ENCODE data around the gene SMOC2.

The SMOC2 gene

DNA sequence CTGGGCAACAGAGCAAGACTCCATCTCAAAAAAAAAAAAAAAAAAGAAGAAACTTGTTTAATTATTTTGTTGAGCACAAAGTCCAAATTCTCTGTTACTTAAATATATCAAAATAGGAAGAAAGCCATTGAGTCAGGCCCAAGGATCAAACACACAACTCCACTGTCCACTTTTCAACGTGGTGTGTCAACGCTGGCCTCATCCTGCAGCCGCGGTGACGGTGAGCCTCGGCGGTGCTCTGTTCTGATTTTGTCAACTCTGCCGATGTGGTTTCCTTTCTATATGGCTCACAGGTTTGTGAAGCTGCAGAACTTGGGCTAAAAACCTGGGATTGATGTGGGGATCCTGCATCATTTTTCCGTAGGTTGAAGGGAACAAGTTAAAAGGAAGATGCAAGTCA, 3.2 kb upstream of the SMOC2 start:
- Histone ChIP-seq H2AK5ac (ENCODE audit: low read length) (no peak overlapping the region), H3K36me3 (ENCODE audit: control insufficient read depth, insufficient read depth, low read length) (no peaks in the 10 kb centered on the region), H3K9ac (ENCODE audit: low read length) (no peak overlapping the region), H2BK15ac (replicated peaks; ENCODE audit: low read depth) (no peak overlapping the region), H3K27ac (ENCODE audit: low read depth, low read length) (no peak overlapping the region), H3K56ac (ENCODE audit: low read length) (no peak overlapping the region), H4K5ac (ENCODE audit: low read length) (no peak overlapping the region), H4K8ac (ENCODE audit: low read depth, low read length) (no peak overlapping the region), H3K23ac (ENCODE audit: low read length) (no peak overlapping the region), H3K79me2 (ENCODE audit: control insufficient read depth, insufficient read depth, low read length) (no peaks in the 10 kb centered on the region), H2BK120ac (ENCODE audit: low read depth, low read length) (no peak overlapping the region), H3K4me1 (ENCODE audit: control insufficient read depth, low read depth, low read length) (peaks cover 2% of the 10 kb centered on the region), H3K4me3 (ENCODE audit: low read length) (no peak overlapping the region), H3K4me2 (ENCODE audit: low read length) (no peak overlapping the region), H3K79me1 (ENCODE audit: low read length) (no peaks in the 10 kb centered on the region), H3K4ac (ENCODE audit: low read depth, low read length) (no peak overlapping the region), H3K27me3 (ENCODE audit: insufficient read depth, low read length, poor library complexity) (peaks cover 27% of the 10 kb centered on the region), H2BK5ac (ENCODE audit: low read length) (no peak overlapping the region), H3K18ac (ENCODE audit: low read length) (no peak overlapping the region)
- no CpG with 5 or more reads among the region's 9 CpGs for WGBS (ENCODE audit: extremely low coverage, insufficient coverage, low lambda C conversion rate)
- DNase-seq, result no peak

DNA sequence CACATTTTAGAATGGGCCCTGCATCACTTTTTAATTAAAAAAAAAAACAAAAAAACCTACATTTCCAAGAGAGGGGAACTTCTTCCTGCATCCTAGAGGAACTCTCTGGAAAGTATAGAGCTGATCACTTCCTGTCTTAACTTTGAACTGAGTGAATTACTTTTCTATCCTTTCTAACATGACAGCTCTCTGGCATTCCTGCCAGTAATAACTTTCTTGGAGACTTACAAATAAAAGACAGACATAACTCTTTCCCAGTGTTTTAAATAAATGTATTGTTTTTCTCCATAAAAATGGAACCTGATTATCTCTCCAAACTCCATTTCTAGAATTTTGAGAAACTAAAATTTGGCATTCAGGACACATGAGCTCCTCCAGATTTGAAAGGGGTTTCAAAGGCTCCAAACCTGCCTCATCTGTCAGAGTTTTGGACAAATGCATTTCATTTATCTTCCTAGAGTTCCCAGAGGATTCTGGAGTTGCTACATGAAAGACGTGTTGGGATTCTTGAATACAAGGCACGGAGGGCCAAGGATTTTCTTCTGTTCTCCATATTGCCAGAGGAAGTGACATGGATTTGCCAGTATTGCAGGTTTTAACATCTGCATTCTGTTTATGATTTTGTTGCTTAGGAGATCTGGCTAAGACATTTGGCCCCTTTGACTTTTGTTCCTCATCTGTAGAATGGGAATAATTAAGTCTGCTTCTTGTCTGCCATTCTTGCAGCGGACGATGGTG, 2.0 kb upstream of the SMOC2 start:
- no peak overlapping the region for H3K23ac ChIP-seq (ENCODE audit: low read length)
- H3K27ac ChIP-seq (ENCODE audit: low read depth, low read length), result no peak overlapping the region
- no peak overlapping the region for H4K8ac ChIP-seq (ENCODE audit: low read depth, low read length)
- no peak overlapping the region for H2BK5ac ChIP-seq (ENCODE audit: low read length)
- H3K79me1 ChIP-seq (ENCODE audit: low read length), result no peaks in the 10 kb centered on the region
- no peak overlapping the region for H2AK5ac ChIP-seq (ENCODE audit: low read length)
- H4K5ac ChIP-seq (ENCODE audit: low read length), result no peak overlapping the region
- no CpG with 5 or more reads among the region's 4 CpGs for WGBS (ENCODE audit: extremely low coverage, insufficient coverage, low lambda C conversion rate)
- no peak for DNase-seq
- H3K56ac ChIP-seq (ENCODE audit: low read length), result no peak overlapping the region
- H3K36me3 ChIP-seq (ENCODE audit: control insufficient read depth, insufficient read depth, low read length), result no peaks in the 10 kb centered on the region
- no peak overlapping the region for H2BK120ac ChIP-seq (ENCODE audit: low read depth, low read length)
- H3K4me1 ChIP-seq (ENCODE audit: control insufficient read depth, low read depth, low read length), result peaks cover 4% of the 10 kb centered on the region
- peaks cover 30% of the 10 kb centered on the region for H3K27me3 ChIP-seq (ENCODE audit: insufficient read depth, low read length, poor library complexity)
- H3K4ac ChIP-seq (ENCODE audit: low read depth, low read length), result no peak overlapping the region
- no peak overlapping the region for H3K9ac ChIP-seq (ENCODE audit: low read length)
- H2BK15ac ChIP-seq (replicated peaks; ENCODE audit: low read depth), result no peak overlapping the region
- no peak overlapping the region for H3K18ac ChIP-seq (ENCODE audit: low read length)
- H3K79me2 ChIP-seq (ENCODE audit: control insufficient read depth, insufficient read depth, low read length), result no peaks in the 10 kb centered on the region
- H3K4me2 ChIP-seq (ENCODE audit: low read length), result no peak overlapping the region
- H3K4me3 ChIP-seq (ENCODE audit: low read length), result no peak overlapping the region

DNA sequence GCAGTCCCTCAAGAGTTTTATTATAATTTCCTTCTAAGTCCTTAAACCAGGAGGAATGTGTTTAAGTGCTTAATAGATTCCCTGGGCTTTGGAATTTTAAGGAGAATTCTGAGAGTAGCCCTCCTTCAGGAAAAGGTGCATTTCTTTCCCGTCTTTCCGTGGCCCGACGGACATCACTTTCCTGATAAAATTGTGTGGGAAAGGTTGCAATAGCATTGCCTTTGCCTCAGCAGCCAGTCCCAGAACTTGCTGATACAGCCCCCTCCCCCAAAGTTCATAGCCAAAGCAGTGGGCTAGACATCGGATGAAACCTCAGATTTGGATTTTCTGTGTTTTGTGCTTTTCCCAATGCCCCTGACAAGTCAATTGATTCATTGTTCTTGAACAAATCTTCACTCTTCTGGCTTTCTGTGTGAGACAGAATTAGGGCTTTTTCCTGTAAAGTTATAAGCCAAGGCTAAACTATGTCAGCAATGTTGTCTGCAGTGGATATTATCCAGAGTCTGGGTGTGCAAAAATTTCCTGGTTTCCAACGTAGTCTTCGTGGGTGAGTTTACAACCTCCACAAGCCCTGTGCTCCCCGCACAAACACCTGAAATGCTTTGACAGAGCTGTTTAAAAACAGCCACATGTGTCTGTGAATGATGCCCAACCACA, 1.1 kb upstream of the SMOC2 start:
- Histone ChIP-seq H3K79me2 (ENCODE audit: control insufficient read depth, insufficient read depth, low read length) (no peaks in the 10 kb centered on the region), H3K4me3 (ENCODE audit: low read length) (no peak overlapping the region), H2BK5ac (ENCODE audit: low read length) (no peak overlapping the region), H3K27me3 (ENCODE audit: insufficient read depth, low read length, poor library complexity) (peaks cover 30% of the 10 kb centered on the region), H3K9ac (ENCODE audit: low read length) (no peak overlapping the region), H3K56ac (ENCODE audit: low read length) (no peak overlapping the region), H3K79me1 (ENCODE audit: low read length) (no peaks in the 10 kb centered on the region), H3K4ac (ENCODE audit: low read depth, low read length) (no peak overlapping the region), H3K27ac (ENCODE audit: low read depth, low read length) (no peak overlapping the region), H3K4me2 (ENCODE audit: low read length) (no peak overlapping the region), H2BK15ac (replicated peaks; ENCODE audit: low read depth) (no peak overlapping the region), H4K5ac (ENCODE audit: low read length) (no peak overlapping the region), H3K4me1 (ENCODE audit: control insufficient read depth, low read depth, low read length) (peaks cover 4% of the 10 kb centered on the region), H3K23ac (ENCODE audit: low read length) (no peak overlapping the region), H3K36me3 (ENCODE audit: control insufficient read depth, insufficient read depth, low read length) (no peaks in the 10 kb centered on the region), H2AK5ac (ENCODE audit: low read length) (no peak overlapping the region), H3K18ac (ENCODE audit: low read length) (no peak overlapping the region), H2BK120ac (ENCODE audit: low read depth, low read length) (no peak overlapping the region), H4K8ac (ENCODE audit: low read depth, low read length) (no peak overlapping the region)
- DNase-seq, result no peak
- WGBS (ENCODE audit: extremely low coverage, insufficient coverage, low lambda C conversion rate), result no CpG with 5 or more reads among the region's 8 CpGs

DNA sequence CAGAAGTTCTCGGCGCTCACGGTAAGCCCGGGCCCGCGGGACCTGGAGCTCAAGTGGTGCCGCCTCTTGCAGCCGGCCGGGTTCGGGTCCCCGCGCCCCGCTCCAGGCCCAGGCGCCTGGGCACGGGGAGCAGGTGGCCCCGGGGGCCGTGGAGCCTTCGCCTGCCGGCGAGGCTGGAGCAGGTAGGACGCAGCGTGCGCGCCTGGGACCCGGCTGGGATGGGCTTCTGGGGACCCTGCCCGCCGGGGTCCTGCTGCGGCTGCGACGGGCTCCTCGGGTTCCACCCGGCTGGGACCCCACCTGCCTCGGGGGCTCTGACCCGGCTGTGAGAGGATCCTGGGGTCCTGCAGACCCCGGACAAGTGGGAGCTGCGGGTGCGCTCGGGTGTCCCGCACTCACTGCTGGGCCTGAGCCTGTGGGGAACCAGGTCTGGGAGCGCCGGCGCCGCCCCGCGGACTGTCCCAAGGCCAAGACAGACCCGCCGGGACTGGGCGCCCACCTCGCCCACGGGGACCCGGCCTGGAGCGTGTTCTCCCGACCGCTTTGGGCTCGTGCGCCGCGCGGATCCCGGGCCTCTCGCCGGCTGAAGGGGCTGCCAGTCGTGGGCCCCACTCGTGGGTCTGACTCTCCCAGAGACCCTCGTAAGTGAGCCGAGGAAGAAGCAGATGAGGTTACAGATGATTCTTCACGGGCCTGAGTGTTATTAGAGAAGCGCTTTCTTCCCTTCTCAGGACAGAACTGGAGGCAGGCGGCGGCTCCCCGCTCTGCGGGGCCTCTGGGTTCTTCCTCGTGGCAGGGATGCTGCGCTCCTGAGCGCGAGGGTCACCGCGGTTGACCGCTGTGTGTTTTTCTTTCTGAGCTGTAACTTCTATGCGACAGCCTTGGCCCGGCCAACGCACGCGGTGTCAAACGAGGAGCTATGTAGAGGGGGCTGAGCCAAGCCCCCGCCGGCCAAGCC, 729 bp downstream of the SMOC2 start:
- H3K27ac ChIP-seq (ENCODE audit: low read depth, low read length), result no peak overlapping the region
- H3K4ac ChIP-seq (ENCODE audit: low read depth, low read length), result no peak overlapping the region
- H3K23ac ChIP-seq (ENCODE audit: low read length), result no peak overlapping the region
- H3K4me1 ChIP-seq (ENCODE audit: control insufficient read depth, low read depth, low read length), result peaks cover 4% of the 10 kb centered on the region
- no peak overlapping the region for H2BK15ac ChIP-seq (replicated peaks; ENCODE audit: low read depth)
- H3K79me1 ChIP-seq (ENCODE audit: low read length), result no peaks in the 10 kb centered on the region
- H3K4me3 ChIP-seq (ENCODE audit: low read length), result no peak overlapping the region
- H3K36me3 ChIP-seq (ENCODE audit: control insufficient read depth, insufficient read depth, low read length), result no peaks in the 10 kb centered on the region
- peak overlapping the region; percentile 56 for H3K56ac ChIP-seq (ENCODE audit: low read length)
- no peaks in the 10 kb centered on the region for H3K79me2 ChIP-seq (ENCODE audit: control insufficient read depth, insufficient read depth, low read length)
- H4K5ac ChIP-seq (ENCODE audit: low read length), result no peak overlapping the region
- peak overlapping the region; percentile 71 for H3K4me2 ChIP-seq (ENCODE audit: low read length)
- DNase-seq, result no peak
- no peak overlapping the region for H3K18ac ChIP-seq (ENCODE audit: low read length)
- peaks cover 30% of the 10 kb centered on the region for H3K27me3 ChIP-seq (ENCODE audit: insufficient read depth, low read length, poor library complexity)
- no peak overlapping the region for H2AK5ac ChIP-seq (ENCODE audit: low read length)
- no CpG with 5 or more reads among the region's 87 CpGs for WGBS (ENCODE audit: extremely low coverage, insufficient coverage, low lambda C conversion rate)
- H2BK5ac ChIP-seq (ENCODE audit: low read length), result no peak overlapping the region
- no peak overlapping the region for H4K8ac ChIP-seq (ENCODE audit: low read depth, low read length)
- H2BK120ac ChIP-seq (ENCODE audit: low read depth, low read length), result no peak overlapping the region
- peak overlapping the region; percentile 59 for H3K9ac ChIP-seq (ENCODE audit: low read length)

DNA sequence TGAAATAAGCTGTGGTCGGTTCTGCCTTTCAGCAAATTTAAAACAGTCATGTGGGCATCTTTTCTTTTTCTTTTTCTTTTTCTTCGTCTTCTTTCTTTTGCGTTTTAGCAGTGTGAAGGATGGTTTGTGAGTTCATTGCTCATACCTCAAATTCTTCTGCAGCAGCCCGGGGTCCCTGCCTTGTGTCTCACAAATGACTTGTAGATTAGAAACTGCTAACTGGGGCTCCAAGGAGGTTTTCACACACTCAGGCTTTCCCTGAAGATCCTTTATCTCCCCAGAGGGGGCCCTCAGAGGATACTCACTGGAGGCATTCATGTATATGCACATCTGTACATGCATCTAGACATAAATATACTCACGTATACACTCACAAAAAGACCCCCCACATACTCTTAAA, 1.7 kb downstream of the SMOC2 start:
- DNase-seq, result peak; percentile 52
- Histone ChIP-seq H4K5ac (ENCODE audit: low read length) (no peak overlapping the region), H3K18ac (ENCODE audit: low read length) (no peak overlapping the region), H3K4me2 (ENCODE audit: low read length) (no peak overlapping the region), H3K9ac (ENCODE audit: low read length) (no peak overlapping the region), H3K36me3 (ENCODE audit: control insufficient read depth, insufficient read depth, low read length) (no peaks in the 10 kb centered on the region), H2BK120ac (ENCODE audit: low read depth, low read length) (no peak overlapping the region), H4K8ac (ENCODE audit: low read depth, low read length) (no peak overlapping the region), H3K27ac (ENCODE audit: low read depth, low read length) (no peak overlapping the region), H3K4me1 (ENCODE audit: control insufficient read depth, low read depth, low read length) (peaks cover 4% of the 10 kb centered on the region), H2AK5ac (ENCODE audit: low read length) (no peak overlapping the region), H3K56ac (ENCODE audit: low read length) (no peak overlapping the region), H3K79me2 (ENCODE audit: control insufficient read depth, insufficient read depth, low read length) (no peaks in the 10 kb centered on the region), H2BK5ac (ENCODE audit: low read length) (no peak overlapping the region), H3K79me1 (ENCODE audit: low read length) (no peaks in the 10 kb centered on the region), H3K4me3 (ENCODE audit: low read length) (no peak overlapping the region), H2BK15ac (replicated peaks; ENCODE audit: low read depth) (no peak overlapping the region), H3K27me3 (ENCODE audit: insufficient read depth, low read length, poor library complexity) (peaks cover 30% of the 10 kb centered on the region), H3K4ac (ENCODE audit: low read depth, low read length) (no peak overlapping the region), H3K23ac (ENCODE audit: low read length) (no peak overlapping the region)
- no CpG with 5 or more reads among the region's 5 CpGs for WGBS (ENCODE audit: extremely low coverage, insufficient coverage, low lambda C conversion rate)

Data from mesendoderm (in vitro differentiated cells).